ENCODE results near the gene GRIN3A.
"Not testable (repeated sequence)": the region's sequence is repeated elsewhere in the genome, so short reads cannot be mapped to it uniquely, and the experiment has no call there.

The GRIN3A gene

DNA sequence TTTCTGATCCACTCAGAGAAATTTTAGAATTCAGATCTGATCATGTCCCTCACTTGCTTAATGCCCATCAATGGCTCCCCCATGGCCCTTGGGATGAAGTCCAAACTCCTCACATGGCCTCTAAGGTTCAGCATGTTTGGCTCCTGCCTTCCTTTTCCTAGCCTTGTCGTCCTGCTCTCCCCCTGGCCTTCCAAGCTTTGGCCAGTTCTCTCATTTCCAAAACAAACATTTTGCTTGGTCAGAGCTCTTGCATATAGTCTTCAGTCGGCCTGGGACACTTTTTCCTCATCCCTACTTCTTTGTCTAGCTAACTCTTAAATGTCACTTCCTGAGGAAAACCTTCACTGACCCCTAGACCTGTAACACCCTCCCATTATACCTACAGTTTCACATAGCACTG lies 106.6 kb downstream of the GRIN3A start:
- DNase-seq = no peak

GRCh38 chr9:101629636-101630035 lies 108.8 kb downstream of the GRIN3A start:
- no peak for DNase-seq

- no peak for DNase-seq
Measured at GRCh38 chr9:101628173-101628572, 110.3 kb downstream of the GRIN3A start.

DNA sequence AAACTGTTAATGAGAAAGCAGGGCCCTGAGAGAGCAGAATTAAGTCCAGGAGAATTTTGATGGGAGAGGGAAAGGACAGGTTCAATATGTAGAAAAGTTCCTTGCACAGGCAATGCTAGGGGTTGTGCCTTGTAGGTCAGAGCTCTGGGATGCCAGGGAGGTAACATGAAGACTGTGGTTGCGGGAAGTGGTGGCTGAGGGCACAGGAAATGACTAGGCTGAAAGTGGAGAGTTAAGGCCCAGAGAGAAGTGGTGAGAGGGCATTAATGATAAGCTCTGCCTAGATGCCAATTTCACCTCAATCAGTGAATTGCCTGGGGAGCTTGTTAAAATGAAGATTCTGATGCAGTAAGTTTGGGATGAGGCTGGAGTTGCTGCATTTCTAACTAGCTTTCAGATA lies 112.2 kb downstream of the GRIN3A start:
- DNase-seq = no peak

DNA sequence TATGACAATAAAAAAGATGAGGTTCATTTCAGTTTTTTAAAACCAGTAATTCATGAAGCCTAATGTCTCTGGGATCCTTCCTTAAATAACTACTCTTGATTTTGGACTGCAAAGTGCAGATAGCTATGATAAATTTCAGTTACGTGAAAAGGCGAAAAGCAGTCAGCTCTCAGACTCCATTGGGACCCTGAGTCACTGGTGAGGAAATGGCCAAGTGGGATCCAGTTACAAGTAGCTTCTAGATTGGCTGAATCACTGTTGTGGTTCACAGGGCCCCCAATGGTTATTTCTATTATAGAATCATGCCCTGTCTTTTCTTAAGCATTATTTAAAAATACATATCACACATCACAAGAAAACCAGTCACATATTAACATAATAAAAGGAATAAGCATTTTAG lies 112.6 kb downstream of the GRIN3A start:
- DNase-seq = no peak

DNA sequence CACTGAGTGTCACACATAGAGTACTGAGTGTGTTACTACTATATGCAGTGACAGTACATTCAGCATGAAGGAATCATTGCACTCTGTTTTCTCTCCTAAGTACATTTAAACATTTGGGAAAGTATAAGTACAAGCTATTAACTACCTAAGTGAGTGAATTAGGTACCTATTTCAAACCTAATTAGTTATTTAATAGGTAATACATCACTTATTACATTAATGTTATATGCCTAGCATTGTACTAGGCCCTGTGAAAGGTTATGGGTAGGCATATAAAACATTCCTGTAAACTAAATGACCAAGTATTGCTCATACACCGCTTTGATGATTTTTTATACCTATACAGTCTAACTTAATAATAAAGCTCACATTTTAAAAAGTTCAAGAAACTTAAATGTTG lies 118.0 kb downstream of the GRIN3A start:
- no peak for DNase-seq

- no peak for DNase-seq
Measured at GRCh38 chr9:101618698-101619097, 119.7 kb downstream of the GRIN3A start.

DNA sequence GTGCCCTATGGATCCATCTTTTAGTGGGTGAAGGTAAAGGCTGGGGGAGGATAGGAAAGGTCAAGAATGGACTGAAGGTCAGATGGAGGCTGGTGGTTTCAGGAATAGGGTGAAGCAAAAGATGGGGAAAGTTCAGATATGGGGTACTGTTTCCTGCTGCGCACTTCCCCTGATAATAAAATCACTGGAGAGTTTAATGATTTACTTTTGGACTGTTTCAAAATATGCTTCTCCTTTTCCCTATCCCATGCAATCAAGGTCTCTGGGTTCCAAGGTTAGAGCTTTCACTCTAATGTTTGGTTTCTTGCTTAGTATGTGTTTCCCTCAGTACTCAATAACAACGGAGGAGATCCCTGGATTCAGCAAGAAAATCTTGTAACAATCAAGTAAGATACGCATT lies 132.9 kb downstream of the GRIN3A start:
- DNase-seq = no peak

- no peak for DNase-seq
Measured at GRCh38 chr9:101604296-101604695, 134.2 kb downstream of the GRIN3A start.

DNA sequence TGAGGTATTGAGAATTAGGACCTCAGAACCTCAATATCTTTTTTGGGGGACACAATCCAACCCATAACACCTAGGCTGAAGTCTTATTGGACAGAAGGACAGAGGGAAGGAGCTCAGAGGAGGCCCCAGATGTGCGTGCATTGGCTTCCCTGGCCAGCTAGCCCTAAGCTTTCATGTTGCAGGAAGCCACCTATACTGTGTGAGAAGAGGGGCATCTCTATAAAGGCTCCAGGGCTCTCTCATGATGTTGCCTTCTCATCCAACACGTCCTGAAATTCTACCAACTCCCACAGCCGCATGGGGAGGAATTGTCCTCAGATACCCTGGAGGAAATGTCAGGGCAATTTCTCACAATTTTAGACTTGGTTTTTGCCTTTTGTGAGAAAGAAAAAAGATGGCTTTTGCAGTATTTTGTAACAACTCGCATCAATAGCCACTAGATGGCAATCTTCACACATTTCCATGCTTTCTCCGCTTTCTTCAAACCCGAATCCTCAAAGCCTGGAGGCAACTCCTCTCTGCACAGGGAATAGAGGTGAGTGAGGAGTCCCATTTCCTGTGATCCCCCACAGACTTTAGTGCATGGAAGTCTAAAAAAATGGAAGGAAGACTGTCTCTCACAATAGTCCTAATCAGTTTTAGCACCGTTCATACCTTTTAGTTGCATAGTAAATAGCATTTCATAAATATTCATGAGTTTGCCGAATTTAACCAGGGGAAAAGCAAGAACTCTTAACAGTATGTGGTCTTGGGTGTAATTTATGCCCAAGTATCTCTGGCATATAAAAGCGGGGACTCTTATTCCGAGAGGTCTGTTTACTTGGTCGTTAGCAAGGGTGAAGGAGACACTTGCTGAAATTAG lies 136.3 kb downstream of the GRIN3A start:
- no peak for DNase-seq

DNA sequence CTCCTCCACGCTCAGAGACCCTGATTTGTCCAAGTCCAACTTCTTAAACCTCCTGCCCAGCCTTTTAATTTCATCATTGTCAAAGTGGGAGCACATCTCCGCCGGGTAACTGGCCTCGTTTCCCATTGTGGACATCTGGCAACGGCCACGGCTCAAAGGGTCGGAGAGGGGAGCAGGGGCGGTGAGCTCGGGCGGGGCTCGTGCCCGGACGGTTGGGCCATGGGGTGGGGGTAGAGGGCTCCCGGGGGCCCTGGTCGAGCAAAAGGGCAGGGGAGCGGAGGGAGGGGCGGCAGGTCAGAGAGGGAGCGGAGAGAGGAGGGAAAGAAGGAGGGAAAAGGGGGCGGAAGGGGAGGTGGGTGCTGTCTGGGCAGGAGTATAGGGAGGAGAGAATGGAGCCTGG lies 143.7 kb downstream of the GRIN3A start, which contains the start of gene PPP3R2:
PPP3R2 (minus strand) TSS at position 174 of the 400 bp plus-strand sequence; CDS start at position 126, 48 bp downstream.
- no peak for DNase-seq

DNA sequence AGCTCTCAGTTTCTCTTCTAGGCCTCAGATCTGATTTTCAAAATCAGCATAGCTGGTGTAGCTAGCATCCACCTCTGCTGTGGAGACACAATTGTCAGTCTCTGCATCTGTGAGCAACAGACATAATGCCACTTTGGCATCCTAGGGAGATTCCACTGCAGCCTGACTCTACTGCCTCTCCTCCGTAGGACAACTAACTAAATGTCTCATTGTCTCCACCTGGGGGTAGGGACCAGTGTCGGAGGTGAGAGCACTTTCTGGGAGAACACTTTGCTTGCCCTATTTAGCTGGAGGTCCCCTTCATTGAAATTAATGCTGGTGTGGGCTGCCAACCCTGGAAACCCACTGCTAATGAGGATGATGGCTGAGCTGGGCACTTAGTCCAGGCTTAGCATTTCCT lies 145.1 kb downstream of the GRIN3A start:
- DNase-seq = no peak

GRCh38 chr9:101592788-101593187 lies 145.7 kb downstream of the GRIN3A start:
- DNase-seq = no peak

DNA sequence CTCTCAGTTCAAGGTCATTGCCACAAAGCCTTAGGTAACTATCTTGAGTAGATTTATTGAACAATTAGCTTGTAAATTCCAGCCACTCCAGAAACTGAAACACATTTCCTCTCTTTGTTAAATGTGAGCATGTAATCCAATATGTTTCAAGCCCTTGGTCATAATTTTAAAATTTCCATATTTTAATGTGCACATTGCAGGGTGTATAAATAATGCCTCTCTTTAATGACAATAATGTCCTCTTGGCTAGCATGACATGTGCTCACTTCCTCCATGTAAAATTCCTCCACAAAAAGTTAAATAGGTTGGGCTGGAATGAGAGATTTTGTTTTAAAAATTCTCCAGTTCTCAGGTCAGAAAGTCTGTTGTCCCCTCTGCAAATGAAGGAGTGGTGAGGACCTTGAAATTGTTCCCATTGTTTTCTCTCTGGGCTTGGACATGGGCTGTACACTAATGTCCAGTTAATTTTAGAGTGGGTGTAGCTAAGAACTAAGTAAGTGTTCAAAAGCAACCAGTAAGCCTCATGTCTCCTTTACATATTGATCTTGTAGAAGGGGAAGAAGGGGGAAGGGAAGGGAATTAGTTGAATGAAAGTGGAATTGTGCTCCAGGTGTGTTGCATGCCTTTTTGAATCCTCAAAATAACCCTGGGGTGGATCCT lies 146.5 kb downstream of the GRIN3A start:
- no peak for DNase-seq

DNA sequence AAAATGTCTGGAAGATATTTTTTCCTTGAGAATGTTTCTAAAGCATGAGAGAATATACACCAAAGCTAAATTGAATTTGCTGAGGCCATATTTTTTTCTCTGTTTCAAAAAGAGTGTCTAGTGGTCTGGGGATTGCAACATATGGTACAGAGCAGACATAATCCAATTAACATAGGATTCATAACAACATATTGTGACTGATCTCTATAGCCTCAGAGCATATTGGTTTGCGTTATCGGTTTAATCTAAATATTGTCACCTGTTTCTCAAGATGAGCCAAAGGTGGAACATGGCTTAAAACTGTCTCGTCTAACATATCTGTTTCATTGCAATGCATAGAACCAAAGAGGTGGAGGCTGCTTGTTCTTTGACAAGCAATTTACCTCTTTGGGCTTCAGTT lies 147.5 kb downstream of the GRIN3A start:
- DNase-seq = no peak

GRCh38 chr9:101590074-101590473 lies 148.4 kb downstream of the GRIN3A start:
- DNase-seq = not testable (repeated sequence)

DNA sequence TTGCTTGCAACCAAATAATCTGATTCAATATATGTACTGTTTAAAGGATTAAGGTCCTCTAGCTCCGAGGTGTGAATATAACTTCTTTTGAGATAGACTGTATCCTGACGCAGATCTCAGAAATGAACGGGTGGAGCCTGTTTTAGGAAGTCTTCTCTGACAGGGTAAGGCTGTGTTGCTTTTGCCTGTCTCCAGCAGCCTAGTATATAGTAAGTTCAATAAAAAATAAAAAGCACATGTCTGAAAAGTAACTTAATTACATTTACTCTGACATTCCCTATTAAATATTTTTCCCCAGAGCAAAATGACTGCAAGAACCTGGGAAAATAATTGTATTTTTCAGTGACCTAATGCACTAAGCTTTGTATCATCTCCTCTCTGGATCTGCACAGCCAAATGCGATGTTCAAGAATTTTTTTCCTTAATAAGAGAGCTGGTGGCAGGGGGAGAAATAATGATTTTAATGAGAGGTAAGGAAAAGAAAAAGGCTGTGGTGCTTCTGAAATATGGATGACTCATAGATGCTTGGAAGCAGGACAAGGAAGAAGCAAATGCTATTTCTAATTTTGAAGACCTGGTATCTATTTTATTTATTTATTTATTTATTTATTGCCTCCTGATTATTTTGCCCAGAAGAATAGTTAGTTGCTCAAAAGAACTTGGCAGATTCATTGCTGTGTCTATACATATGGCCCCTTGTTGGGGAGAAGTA lies 151.0 kb downstream of the GRIN3A start:
- no peak for DNase-seq

DNA sequence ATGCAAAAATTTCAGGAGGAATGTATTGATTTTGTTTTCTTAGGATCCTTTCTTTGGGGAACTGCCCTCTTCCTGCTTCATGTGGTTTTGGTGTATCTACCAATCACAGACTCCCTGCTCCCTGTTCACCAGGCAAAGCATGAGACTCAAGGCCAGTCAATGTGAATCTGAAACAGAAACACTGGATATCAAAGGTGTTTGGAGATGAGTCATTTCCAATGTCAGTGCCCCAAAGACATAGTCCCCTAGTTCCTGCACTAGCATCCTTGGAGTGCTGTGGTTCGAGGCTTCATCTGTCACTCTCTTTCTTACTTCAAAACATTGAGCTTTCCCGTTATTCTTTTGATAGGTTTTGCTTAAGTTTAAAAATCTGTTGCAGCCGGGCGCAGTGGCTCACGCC lies 151.8 kb downstream of the GRIN3A start:
- DNase-seq = no peak

DNA sequence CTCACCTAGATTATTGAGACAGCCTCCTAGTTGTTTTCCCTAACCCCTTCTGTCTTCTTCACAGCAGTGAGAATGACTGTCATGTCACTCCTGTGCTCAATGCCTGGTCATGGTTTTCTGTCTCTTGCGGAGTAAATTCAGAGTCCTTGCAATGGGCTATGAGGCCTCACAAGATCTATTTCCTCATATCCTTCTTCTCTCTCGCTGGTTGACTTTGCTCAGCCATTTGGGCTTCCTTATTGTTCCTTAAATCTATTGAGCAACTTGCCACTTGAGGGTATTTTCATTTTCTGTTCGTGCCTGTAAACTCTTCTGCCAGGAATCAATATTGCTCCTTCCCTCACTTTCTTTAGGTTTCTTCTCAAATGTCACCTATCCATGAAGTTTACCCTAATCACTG lies 152.7 kb downstream of the GRIN3A start:
- DNase-seq = no peak

DNA sequence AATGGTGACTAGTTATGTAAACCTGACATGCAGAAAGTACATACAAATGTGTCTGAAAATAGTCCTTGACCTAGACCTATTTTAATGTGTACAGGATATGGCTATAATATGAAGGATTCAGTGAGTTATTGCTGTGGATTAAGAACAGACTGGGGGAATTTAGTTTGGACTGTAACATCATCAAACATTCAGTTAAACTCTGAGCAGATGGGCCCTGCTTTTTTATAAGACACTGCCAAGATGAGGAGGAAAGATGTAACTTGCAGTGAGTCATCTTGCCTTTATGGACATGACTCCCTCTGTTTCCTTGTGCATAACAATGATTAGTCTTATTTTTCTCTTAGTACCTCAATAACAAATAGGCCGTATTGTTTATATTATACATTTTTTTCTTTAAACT lies 155.9 kb downstream of the GRIN3A start:
- no peak for DNase-seq

- no peak for DNase-seq
Measured at GRCh38 chr9:101579711-101580545, 158.5 kb downstream of the GRIN3A start.

- DNase-seq = no peak
Measured at GRCh38 chr9:101578378-101578777, 160.1 kb downstream of the GRIN3A start.

Data from activated CD8-positive, alpha-beta memory T cell treated with anti-CD3 and anti-CD28 coated beads, Interleukin-2, amount 50 U/mL, for 4 hours (primary cell).